HepG2 (cell line): ENCODE data around the gene CIB2. TPM values are rescaled to one million over a fixed set of nuclear protein-coding genes. Genes with fewer than 3 reads are reported as not detected.
A peak's percentile ranks its signal among the peaks of the same experiment; 100 is the strongest.

ENCODE experiments used
- ATAC-seq: fragments of 200-7000 bp; cut with Tn5 transposase; 3 replicates; pipeline ENCODE4 v1.9.1; 2020; ENCODE audit warnings: mild to moderate bottlenecking, moderate library complexity
- BruUV-seq: library from RNA; stranded (reverse); fragments of 400-500 nt; replicated peaks from 2 replicates; lab custom pipeline; 2021; lab: Mats Ljungman, UMichigan
- CTCF ChIA-PET: fragments of 300-600 bp; formaldehyde crosslinking; extraction: SDS; loops from one replicate; lab custom pipeline; 2021; ENCODE audit warnings: low total read pairs, inconsistent platforms, low intra/inter-chr PET ratio; lab: Yijun Ruan, JAX
- POLR2A ChIA-PET: fragments of 350-600 bp; sonication (Branson Sonifier 250); formaldehyde crosslinking; loops from one replicate; lab custom pipeline; 2020; ENCODE audit warnings: antibody characterized with exemption, inconsistent platforms; lab: Yijun Ruan, JAX
- DNase-seq: peaks from one replicate; pipeline ENCODE4 v3.0.0-alpha.2; 2015; ENCODE audit warnings: low spot score
- FAIRE-seq: peaks from 3 replicates; lab custom pipeline; 2011; peaks lifted over from hg19 to GRCh38; lab: Jason Lieb, UNC
- H2AFZ ChIP-seq: one replicate; pipeline ENCODE4 v1.6.1; 2011; ENCODE audit warnings: low read length, inconsistent platforms
- H3K27ac ChIP-seq: fragments of 300-600 bp; 3 replicates; pipeline ENCODE4 v1.8.0; 2011; ENCODE audit warnings: mixed run types, mild to moderate bottlenecking, mixed read lengths, low read length, inconsistent platforms; ENCODE audit not compliant: insufficient read depth; ENCODE audit errors: extremely low read length
- H3K27me3 ChIP-seq, 2 experiments: fragments of 200-600 bp in 1 of 2; 2 replicates in 1 of 2; 3 replicates in 1 of 2; pipeline versions ENCODE4 v1.6.0 to v1.8.0; 2011; ENCODE audit warnings: low read length in 2 of 2, mild to moderate bottlenecking in 2 of 2, moderate library complexity in 2 of 2, inconsistent platforms in 1 of 2; ENCODE audit not compliant: insufficient read depth in 2 of 2, control insufficient read depth in 1 of 2
- H3K36me3 ChIP-seq, 2 experiments: fragments of 200-600 bp in 1 of 2; replicated peaks in 1 of 2; 2 replicates in 1 of 2; 3 replicates in 1 of 2; pipeline versions ENCODE4 v1.5.1 to v1.8.0; 2011; ENCODE audit warnings: low read length in 2 of 2, inconsistent platforms in 1 of 2; ENCODE audit not compliant: insufficient read depth in 2 of 2, control insufficient read depth in 1 of 2
- H3K4me1 ChIP-seq: 2 replicates; pipeline ENCODE4 v1.5.1; 2012; ENCODE audit warnings: low read length, inconsistent platforms; ENCODE audit not compliant: insufficient read depth
- H3K4me2 ChIP-seq: 2 replicates; pipeline ENCODE4 v1.6.0; 2011; ENCODE audit warnings: low read depth, low read length, inconsistent platforms
- H3K4me3 ChIP-seq, 3 experiments: fragments of 200-600 bp in 1 of 3; sonication (generic), shearing (Covaris generic) in 1 of 3; replicated peaks in 1 of 3; 2 replicates each; pipeline ENCODE4 v1.5.1; 2011 to 2016; ENCODE audit warnings: low read length in 3 of 3, inconsistent platforms in 2 of 3, low read depth in 2 of 3, mild to moderate bottlenecking in 2 of 3, control low read depth in 1 of 3, mixed read lengths in 1 of 3; ENCODE audit not compliant: insufficient read depth in 1 of 3
- H3K79me2 ChIP-seq: one replicate; pipeline ENCODE4 v1.6.1; 2011; ENCODE audit warnings: low read length, inconsistent platforms; ENCODE audit not compliant: insufficient read depth
- H3K9ac ChIP-seq: 2 replicates; pipeline ENCODE4 v1.6.0; 2011; ENCODE audit warnings: mild to moderate bottlenecking, low read depth, low read length, inconsistent platforms; ENCODE audit not compliant: insufficient read depth
- H3K9me3 ChIP-seq: 2 replicates; pipeline ENCODE4 v1.5.1; 2012; ENCODE audit warnings: mild to moderate bottlenecking, low read length
- H4K20me1 ChIP-seq: 2 replicates; pipeline ENCODE4 v1.6.0; 2011; ENCODE audit warnings: inconsistent platforms, mild to moderate bottlenecking, low read length, moderate library complexity; ENCODE audit not compliant: insufficient read depth
- ARNTL ChIP-seq: sonication (generic); formaldehyde crosslinking; IDR thresholded peaks from 2 replicates; pipeline ENCODE4 v1.4.0; 2020; ENCODE audit warnings: mild to moderate bottlenecking, missing genetic modification reagents
- GABPB1 ChIP-seq: IDR thresholded peaks from 2 replicates; pipeline ENCODE4 v1.6.1; 2016; ENCODE audit warnings: mild to moderate bottlenecking, missing genetic modification reagents, moderate library complexity, missing compliant biosample characterization
- HMGXB4 ChIP-seq, 2 experiments: sonication (generic) in 1 of 2; formaldehyde crosslinking in 1 of 2; IDR thresholded peaks; 2 replicates each; pipeline versions ENCODE4 v1.4.0 to v1.6.1; 2018 to 2020; ENCODE audit warnings: missing genetic modification reagents in 2 of 2, borderline replicate concordance in 1 of 2, low read depth in 1 of 2, mild to moderate bottlenecking in 1 of 2, missing biosample characterization in 1 of 2
- HOXA9 ChIP-seq: sonication (generic); formaldehyde crosslinking; IDR thresholded peaks from 2 replicates; pipeline ENCODE4 v1.8.1; 2022; ENCODE audit warnings: missing genetic modification reagents, mild to moderate bottlenecking, moderate library complexity, borderline replicate concordance
- JDP2 ChIP-seq: sonication (generic); formaldehyde crosslinking; IDR thresholded peaks from 2 replicates; pipeline ENCODE4 v1.8.1; 2022; ENCODE audit warnings: missing genetic modification reagents, borderline replicate concordance
- MAZ ChIP-seq, 2 experiments: sonication (generic) in 1 of 2; formaldehyde crosslinking in 1 of 2; IDR thresholded peaks; 2 replicates each; pipeline versions ENCODE4 v1.5.0 to v1.6.1; 2012 to 2020; ENCODE audit warnings: low read depth in 2 of 2, mild to moderate bottlenecking in 2 of 2, borderline replicate concordance in 1 of 2, improper control_type of control experiment in 1 of 2, low read length in 1 of 2, missing genetic modification reagents in 1 of 2, moderate library complexity in 1 of 2
- ONECUT2 ChIP-seq: sonication (generic); formaldehyde crosslinking; IDR thresholded peaks from 2 replicates; pipeline ENCODE4 v1.4.0; 2020; ENCODE audit warnings: missing genetic modification reagents
- POLR2AphosphoS2 ChIP-seq: IDR thresholded peaks from 2 replicates; pipeline ENCODE4 v1.6.1; 2011; ENCODE audit warnings: low read depth, low read length, improper control_type of control experiment
- ZNF101 ChIP-seq: sonication (generic); formaldehyde crosslinking; IDR thresholded peaks from 2 replicates; pipeline ENCODE4 v1.4.0; 2020; ENCODE audit warnings: mild to moderate bottlenecking, low read depth, missing genetic modification reagents, borderline replicate concordance
- ZNF333 ChIP-seq: sonication (generic); formaldehyde crosslinking; IDR thresholded peaks from 2 replicates; pipeline ENCODE4 v1.4.0; 2020; ENCODE audit warnings: mild to moderate bottlenecking, missing genetic modification reagents, borderline replicate concordance
- ZNF44 ChIP-seq: sonication (generic); formaldehyde crosslinking; IDR thresholded peaks from 2 replicates; pipeline ENCODE4 v1.5.1; 2020; ENCODE audit warnings: mild to moderate bottlenecking, missing genetic modification reagents
- ZNF558 ChIP-seq: sonication (generic); formaldehyde crosslinking; IDR thresholded peaks from 2 replicates; pipeline ENCODE4 v1.9.0; 2022; ENCODE audit warnings: mild to moderate bottlenecking, missing genetic modification reagents, borderline replicate concordance
- ZNF569 ChIP-seq: sonication (generic); formaldehyde crosslinking; IDR thresholded peaks from 2 replicates; pipeline ENCODE4 v1.5.0; 2020; ENCODE audit warnings: mild to moderate bottlenecking, missing genetic modification reagents, moderate library complexity, borderline replicate concordance
- ZNF737 ChIP-seq: sonication (generic); formaldehyde crosslinking; IDR thresholded peaks from 2 replicates; pipeline ENCODE4 v1.5.0; 2020; ENCODE audit warnings: missing genetic modification reagents, mild to moderate bottlenecking, borderline replicate concordance
- ZNF781 ChIP-seq: sonication (generic); formaldehyde crosslinking; IDR thresholded peaks from 2 replicates; pipeline ENCODE4 v1.5.1; 2020; ENCODE audit warnings: borderline replicate concordance, mild to moderate bottlenecking, missing genetic modification reagents; ENCODE audit errors: not compliant biosample characterization
- ZSCAN22 ChIP-seq: sonication (generic); formaldehyde crosslinking; IDR thresholded peaks from 2 replicates; pipeline ENCODE4 v1.4.0; 2020; ENCODE audit warnings: mild to moderate bottlenecking, missing genetic modification reagents
- WGBS: methylation state at CpG from one replicate; pipeline ENCODE4 v1.1.6; 2017; ENCODE audit warnings: low lambda C conversion rate; 5-methylcytosine and 5-hydroxymethylcytosine counted together
- in situ Hi-C: cut with HindIII; loops from 2 replicates; pipeline ENCODE4 v1.10.0; 2017; ENCODE audit warnings: low pct_unique_long_range_greater_than_20kb; ENCODE audit not compliant: extremely low pct_ligation_motif_present
- intact Hi-C: fragments of 100-400 bp; cut with micrococcal nuclease; formaldehyde crosslinking; loops from one replicate; pipeline ENCODE4 v1.10.0; 2022; ENCODE audit not compliant: unreplicated experiment
- polyA plus RNA-seq, 8 experiments: library from polyadenylated mRNA; depleted of rRNA in 3 of 8; stranded (reverse) in 7 of 8; unstranded in 1 of 8; fragments of >200 nt; fragmentation: Illumina TruSeq in 4 of 8; extraction: Trizol in 4 of 8; gene quantifications; 2 replicates each; pipeline versions ENCODE4 v1.2.1 to v1.2.3, GENCODE V29; 2011 to 2016; ENCODE audit warnings: low read depth in 4 of 8, missing spikeins in 1 of 8, mixed read lengths in 1 of 8; ENCODE audit not compliant: insufficient read depth in 1 of 8
- total RNA-seq, 5 experiments: library from RNA; depleted of rRNA; stranded (reverse); fragments of >200 nt; fragmentation: Illumina TruSeq; extraction: Trizol; gene quantifications; 2 replicates each; pipeline ENCODE4 v1.2.3, GENCODE V29; 2016; ENCODE audit warnings: low read depth in 1 of 5
- TF ChIP-seq, protein P1 (sequence below): sonication (generic); formaldehyde crosslinking; IDR thresholded peaks from 2 replicates; pipeline ENCODE4 v1.5.0; 2020; ENCODE audit warnings: mild to moderate bottlenecking, missing genetic modification reagents

Gene CIB2
- total and polyA plus RNA-seq, 2 of the 13 experiments (the other 11 are each of a cell fraction or from before 2014, with no cell fraction given): 1.4 to 1.5 TPM

DNA sequence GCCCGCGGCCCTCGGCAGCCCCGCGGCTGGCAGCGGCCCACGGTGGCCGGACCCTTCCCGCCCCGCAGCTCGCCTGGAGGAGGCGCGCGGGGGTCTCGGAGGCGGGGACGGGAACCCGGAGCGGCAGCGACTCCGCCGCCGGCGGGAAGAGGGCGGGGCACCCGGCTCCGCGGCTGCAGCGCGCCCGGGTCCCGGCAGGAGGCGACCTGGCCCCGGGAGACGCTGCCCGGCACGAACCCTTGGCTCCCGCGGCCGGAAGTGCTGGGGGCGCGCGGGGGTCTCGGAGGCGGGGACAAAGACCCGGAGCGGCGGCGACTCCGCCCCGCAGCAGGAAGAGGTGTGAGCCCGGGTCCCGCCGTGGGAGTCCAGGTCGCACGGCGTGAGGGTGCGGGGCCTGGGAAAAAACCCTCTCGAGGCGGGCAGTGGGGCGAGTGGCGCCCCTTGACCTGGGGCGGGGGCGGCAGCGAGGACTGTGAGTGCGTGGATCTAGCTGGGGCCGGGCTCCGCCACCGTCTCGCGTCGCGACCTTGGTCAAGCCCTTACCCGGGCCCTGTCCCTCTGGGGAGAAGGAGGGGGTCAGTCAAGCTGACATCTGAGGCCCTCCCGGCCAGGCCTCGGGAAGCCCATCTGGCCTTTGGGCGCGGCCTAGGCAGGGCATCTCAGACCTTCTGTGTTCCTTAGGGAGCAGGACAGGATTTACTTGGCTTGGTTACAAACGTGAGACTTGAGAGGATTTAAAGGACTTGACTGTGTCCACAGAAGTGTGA lies at the start of gene CIB2 (continued):
- TF ChIP-seq ZNF569 (CRISPR knock-in tag): no peak
- TF ChIP-seq ZNF44 (CRISPR knock-in tag): no peak
- peak; percentile 72; the same call in 1 of the 2 replicates for TF ChIP-seq ZNF558 (CRISPR knock-in tag)
- TF ChIP-seq ZNF333: no peak
- TF ChIP-seq HMGXB4 (CRISPR knock-in tag; IDR thresholded peaks at IDR 0.05; ENCODE audit: borderline replicate concordance in 1 of 2, low read depth in 1 of 2): peak; percentile 69 to 83; a peak in 3 of 4 replicates
- no peak for TF ChIP-seq ARNTL
- TF ChIP-seq JDP2: no peak
- TF ChIP-seq ZNF101 (CRISPR knock-in tag): no peak
- TF ChIP-seq MAZ (IDR thresholded peaks at IDR 0.05; ENCODE audit: borderline replicate concordance, low read depth, low read length): 0 out of 2 replicates have a peak, but pooled peaks have one; percentile 26
- TF ChIP-seq MAZ (CRISPR knock-in tag; IDR thresholded peaks at IDR 0.05; ENCODE audit: low read depth): no peak
- TF ChIP-seq, all 625 proteins: peak for 180

GRCh38 chr15:78179906-78180305 lies 48.7 kb upstream of the CIB2 start:
- Histone ChIP-seq H3K27me3 (no peaks in the 10 kb centered on the region), H3K9me3 (no peaks in the 10 kb centered on the region), H3K4me1 (0 out of 2 replicates have a peak, but pooled peaks cover 6% of the 10 kb centered on the region), H3K9ac (no peak overlapping the region), H2AFZ (no peak overlapping the region), H4K20me1 (no peaks in the 10 kb centered on the region), H3K79me2 (no peaks in the 10 kb centered on the region), H3K27ac (no peak overlapping the region), H3K4me2 (no peak overlapping the region), H3K4me3 (no peak overlapping the region), H3K36me3 (no peaks in the 10 kb centered on the region)
- POLR2A ChIA-PET: no interaction called here
- BruUV-seq: no TSS peak
- CTCF ChIA-PET: no interaction called here
- no peak for DNase-seq
- FAIRE-seq: no peak
- in situ Hi-C loops (loop anchor here (5.0 kb wide), 1 partner anchor 62 kb away; no protein-coding TSS in a partner anchor), intact Hi-C loops (no loop called here)
- no peak for ATAC-seq
- WGBS: 14% methylated on average over 4 of the region's 5 CpGs
- no peak for TF ChIP-seq ZSCAN22 (CRISPR knock-in tag)
- TF ChIP-seq ZNF737 (CRISPR knock-in tag): no peak
- no peak for TF ChIP-seq GABPB1 (CRISPR knock-in tag)
- TF ChIP-seq HOXA9: no peak
- TF ChIP-seq POLR2AphosphoS2: no peak
- no peak for TF ChIP-seq ZNF781 (CRISPR knock-in tag)
- no peak for TF ChIP-seq ONECUT2 (CRISPR knock-in tag)
- TF ChIP-seq, protein P1, sequence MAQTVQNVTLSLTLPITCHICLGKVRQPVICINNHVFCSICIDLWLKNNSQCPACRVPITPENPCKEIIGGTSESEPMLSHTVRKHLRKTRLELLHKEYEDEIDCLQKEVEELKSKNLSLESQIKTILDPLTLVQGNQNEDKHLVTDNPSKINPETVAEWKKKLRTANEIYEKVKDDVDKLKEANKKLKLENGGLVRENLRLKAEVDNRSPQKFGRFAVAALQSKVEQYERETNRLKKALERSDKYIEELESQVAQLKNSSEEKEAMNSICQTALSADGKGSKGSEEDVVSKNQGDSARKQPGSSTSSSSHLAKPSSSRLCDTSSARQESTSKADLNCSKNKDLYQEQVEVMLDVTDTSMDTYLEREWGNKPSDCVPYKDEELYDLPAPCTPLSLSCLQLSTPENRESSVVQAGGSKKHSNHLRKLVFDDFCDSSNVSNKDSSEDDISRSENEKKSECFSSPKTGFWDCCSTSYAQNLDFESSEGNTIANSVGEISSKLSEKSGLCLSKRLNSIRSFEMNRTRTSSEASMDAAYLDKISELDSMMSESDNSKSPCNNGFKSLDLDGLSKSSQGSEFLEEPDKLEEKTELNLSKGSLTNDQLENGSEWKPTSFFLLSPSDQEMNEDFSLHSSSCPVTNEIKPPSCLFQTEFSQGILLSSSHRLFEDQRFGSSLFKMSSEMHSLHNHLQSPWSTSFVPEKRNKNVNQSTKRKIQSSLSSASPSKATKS (CRISPR knock-in tag): no peak
